GM18861 (cell line): ENCODE results near the gene CHI3L1.

Experiments used
- ATAC-seq: cut with Tn5 transposase; IDR thresholded peaks from one replicate; pipeline ENCODE4 v1.9.1; 2021; ENCODE audit not compliant: unreplicated experiment

Gene CHI3L1

DNA sequence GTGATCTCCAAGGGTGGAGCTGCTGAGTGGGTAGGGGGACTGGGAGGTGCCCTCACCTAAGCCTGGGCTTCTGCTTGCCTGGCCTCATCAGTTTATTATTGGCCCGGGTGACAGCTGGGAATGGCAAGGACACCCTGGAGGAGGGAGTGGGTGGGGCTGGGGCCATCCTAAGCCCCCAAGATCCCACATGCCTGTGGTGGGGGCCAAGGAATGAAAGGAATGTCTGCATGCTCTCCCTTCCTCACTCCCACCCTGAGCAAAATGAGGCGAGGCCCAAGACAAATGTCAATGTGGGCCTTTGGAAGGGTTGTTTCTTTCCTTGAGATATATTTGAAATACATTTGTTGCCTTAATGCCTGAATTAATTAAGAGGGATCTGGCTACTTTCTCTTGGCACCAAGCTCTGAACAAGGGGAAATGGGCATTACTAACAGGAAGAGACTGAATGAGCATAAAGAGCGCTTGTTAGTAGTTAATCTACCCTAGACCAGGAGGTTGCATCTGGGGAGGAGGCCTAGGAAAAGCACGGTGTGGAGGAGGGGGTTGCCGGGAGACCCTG, 19.7 kb upstream of the CHI3L1 start:
- no peak for ATAC-seq

DNA sequence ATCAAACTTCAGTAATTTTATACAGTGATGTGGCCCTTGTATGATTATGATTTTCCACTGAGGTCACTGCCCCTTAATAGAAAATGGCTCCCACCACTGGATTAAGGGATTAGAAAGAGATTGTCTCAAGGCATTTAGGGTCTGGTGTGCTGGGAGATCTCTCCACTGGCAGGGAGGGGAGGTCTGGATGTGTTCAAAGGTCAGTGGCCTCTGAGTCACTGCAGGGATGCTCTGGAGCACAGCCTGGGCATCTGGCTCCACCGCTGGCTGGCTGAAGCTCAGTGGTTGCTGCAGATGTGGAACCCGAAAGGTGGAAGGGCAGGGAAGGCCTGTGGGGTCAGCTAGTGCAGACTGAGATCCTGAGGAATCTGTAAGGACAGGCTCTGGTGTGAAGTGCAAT, 18.3 kb upstream of the CHI3L1 start:
- no peak for ATAC-seq

DNA sequence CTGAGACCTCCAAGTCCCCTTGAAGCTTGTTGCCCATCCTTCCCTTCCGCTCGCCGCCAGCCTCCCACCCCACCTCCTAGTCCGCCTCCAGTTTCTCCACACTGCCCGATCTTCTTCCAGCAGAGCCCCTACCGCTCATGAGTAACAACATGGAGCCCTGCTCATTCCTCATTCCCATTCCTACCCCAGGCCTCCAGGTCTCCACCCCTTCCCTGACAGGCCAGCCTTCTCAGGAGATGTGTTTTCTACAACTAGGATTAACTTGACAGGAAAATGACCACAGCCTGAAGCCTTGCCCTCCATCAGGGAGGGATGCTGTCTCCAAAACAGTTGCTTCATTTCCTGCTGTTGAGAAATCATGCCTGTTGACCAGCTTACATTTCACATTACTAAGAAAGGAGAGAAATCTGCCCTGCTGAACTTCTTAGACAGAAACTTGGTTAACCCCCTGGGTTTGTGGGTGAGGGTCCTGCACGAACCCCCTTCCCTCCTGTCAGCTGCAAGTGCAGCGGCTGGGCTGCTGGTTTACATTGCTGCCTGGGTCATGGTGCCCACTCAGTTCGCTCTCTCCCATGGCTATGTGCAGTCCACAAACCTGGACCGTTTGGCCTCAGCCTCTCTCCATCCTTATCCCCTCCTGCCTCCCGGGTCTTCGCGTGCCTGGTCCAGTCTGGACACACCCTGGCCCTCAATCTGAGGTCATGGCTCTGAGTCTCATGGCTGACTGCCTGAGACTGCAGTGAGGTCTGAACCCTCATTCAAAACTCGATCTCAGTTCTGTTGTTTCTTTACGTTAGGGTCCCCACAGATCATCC, 16.1 kb upstream of the CHI3L1 start:
- no peak for ATAC-seq

DNA sequence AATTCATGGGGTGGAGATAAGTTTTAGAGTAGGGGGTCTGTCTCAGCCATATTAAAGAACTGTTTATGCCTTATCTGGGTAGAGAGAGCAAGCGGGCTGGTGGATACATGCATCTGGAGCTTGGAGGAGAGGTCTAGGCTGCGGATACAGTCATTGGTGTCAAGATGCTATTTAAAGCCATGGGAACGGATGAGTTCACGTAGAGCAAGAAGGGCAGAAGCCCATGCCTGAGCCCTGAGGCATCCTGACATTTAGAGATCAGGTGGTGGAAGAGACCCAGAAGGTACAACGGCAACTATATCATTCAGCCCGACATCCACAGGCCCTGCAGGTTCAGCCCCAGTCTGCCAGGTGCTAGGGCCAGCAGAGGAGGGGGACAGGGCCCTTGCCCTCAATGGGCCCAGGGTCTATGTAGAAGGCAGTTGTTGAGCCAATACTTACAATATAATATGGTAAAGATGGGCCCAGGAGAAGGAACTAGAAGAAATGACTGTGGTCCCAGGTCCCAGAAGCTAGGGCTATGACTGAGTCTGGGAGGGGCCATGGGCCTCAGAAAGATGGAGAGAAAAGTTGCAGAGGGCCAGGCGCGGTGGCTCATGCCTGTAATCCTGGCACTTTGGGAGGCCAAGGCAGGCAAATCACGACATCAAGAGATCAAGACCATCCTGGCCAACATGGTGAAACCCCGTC, 15.2 kb upstream of the CHI3L1 start:
- ATAC-seq, result no peak

DNA sequence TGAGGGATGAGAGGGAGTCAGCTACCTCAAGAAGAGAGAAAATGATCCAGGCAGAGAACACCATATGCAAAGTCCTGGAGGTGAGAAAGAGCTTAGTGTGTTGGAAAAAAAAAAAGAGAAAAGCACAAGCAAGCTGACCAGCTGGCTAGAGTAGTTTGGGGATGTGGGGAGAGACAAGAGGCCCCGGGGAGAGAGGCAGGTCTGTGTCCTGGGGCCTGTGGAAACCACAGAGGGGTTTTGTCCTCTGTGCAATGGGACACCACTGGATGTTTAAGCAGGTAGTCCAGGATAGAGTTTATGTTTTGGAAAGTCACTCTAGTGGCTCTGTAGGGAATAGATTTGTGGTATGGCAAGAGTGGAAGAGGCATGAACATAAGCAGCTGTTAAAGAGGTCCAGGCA, 14.4 kb upstream of the CHI3L1 start:
- no peak for ATAC-seq

DNA sequence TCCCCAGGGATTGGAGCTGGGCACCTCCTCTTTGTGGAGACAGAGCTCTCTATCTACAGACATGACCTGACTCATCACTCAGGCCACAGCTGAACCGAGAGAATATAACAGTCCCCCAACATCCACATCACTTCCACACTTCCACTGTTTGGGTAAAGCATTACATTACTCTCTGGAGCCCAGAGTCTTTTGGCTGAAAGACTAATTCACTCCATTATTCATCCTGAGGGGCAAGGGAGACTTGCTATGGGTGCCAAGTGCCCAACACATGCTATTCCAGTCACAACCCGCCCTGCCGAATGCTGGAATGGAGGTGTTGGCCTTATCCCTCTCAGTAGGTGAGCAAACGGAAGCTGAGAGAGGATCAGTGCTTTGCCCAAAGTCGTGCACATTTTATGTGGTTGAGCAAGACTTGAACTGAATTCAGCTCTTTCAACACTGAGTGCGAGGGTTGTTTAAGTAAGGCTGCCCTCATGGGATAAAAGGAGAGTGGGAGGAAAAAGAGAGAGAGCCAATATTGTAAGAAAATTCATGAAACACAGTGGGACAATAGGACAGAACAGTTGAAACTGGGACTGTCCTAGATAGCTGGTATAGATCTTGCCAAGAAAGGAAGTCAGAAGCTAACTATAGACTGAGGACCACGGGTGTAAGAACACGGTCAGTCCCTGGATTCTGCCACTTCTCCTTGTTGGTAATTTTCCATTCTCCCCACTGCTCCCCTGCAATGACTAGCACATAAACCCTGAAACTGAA, 13.5 kb upstream of the CHI3L1 start:
- ATAC-seq, result no peak

DNA sequence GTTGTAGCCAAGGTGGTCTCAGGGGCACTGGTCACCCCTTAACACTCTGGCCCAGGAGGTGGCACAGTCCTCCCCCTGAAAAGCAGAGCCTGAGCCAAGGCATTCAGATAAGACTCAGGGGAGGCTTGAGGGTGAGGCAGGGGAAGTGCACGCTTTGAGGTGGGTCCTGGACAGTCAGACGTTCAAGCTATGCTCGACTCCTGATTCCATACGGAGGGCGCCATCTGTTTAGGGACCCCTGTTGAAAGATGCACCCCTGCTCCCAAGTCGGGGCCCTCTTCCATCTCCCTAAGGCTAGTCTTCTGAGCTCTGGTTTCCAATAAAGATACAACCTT, 12.9 kb upstream of the CHI3L1 start:
- ATAC-seq, result no peak

DNA sequence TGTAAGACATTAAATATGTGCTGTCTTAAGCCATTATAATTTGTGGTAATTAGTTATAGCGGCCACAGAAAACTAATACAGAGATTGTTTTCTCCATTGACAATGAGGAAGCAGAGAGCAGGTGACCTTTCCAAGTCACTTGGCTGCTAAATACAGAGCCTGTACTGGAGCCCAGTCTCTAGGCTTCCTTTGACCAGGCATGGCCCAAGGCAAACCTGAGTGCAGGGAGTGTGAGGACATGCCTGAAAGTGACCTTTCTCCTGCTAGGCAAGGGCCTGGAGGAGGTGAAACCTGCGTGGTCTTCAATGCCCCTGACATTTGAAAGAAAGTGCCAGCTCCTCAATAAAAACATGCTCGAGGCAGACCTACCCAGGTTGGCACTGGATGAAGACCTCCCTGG, 12.5 kb upstream of the CHI3L1 start:
- ATAC-seq, result no peak

DNA sequence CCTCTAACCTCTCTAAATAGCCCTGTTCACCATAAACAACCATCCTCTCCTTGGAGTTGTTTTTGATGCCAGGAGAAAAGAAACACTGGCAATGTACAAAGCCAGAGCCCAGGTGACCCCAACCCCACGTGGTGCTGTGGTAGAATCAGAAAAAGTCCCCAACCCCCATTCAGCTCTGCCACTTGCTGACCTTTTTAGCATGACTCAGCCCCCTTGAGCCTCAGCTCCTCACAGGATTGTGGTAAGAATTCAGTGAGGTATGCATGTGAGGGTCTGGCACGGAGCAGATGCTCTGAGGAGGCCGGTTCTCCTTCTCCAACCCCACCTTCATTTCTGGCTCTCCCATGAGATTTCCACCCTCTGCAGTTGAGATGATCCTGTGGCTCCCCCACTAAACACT, 11.1 kb upstream of the CHI3L1 start:
- ATAC-seq, result no peak

DNA sequence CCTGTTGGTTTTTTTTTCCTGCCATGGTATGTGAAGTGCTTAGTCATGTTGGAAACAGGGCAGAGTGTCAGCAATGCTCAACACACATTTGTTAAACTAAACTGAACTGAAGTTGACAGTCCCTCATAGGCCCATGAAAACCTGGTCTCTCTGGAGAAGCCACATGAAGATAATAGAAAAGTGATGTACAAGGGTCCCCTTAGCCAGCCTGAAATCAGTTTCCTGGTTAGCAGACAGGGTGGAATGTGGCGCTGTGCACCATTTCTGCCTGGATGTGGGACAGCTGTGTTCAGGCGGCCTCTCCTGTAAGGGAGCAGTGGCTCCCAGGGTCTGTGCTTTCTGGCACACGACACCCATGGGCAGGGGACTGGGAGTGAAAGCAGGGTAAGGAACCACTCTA, 9.9 kb upstream of the CHI3L1 start:
- no peak for ATAC-seq

DNA sequence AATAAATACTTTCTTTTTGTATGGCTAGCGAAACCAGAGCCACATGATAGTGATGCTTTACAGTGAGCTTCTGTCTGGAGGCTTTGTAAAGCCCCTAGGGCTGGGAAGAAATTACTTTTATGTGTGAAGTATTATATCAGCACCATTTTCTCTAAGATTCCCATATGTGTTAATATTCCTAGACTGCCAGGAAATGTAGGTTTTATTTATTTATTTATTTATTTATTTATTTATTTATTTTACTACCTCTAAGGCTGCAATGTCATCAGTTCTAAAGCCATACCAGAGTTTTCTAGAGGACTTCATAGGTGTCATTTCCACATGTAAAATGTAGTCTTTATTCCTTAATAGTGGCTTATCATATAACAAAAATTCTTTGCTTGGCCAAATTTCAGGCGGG, 4.4 kb upstream of the CHI3L1 start:
- no peak for ATAC-seq

DNA sequence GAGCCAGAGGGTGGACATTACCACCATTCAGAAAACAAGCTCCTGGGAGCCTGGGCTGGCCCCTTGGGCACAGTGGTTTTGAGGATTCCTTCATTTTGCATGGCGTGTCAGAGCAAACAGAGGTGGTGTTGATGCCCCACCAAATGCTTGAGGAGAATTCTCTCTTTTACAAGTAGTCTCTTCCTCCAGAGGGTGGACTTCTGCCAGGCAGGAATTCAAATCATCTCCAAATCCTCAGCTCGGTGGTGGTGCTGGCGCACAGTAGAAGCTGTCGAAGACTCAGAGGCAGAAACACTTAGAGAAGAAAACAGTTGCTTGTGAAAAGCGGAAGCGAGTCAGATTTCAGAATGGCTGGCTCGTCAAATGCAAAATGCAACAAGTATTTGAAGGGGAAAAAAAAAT, 3.4 kb upstream of the CHI3L1 start:
- no peak for ATAC-seq

DNA sequence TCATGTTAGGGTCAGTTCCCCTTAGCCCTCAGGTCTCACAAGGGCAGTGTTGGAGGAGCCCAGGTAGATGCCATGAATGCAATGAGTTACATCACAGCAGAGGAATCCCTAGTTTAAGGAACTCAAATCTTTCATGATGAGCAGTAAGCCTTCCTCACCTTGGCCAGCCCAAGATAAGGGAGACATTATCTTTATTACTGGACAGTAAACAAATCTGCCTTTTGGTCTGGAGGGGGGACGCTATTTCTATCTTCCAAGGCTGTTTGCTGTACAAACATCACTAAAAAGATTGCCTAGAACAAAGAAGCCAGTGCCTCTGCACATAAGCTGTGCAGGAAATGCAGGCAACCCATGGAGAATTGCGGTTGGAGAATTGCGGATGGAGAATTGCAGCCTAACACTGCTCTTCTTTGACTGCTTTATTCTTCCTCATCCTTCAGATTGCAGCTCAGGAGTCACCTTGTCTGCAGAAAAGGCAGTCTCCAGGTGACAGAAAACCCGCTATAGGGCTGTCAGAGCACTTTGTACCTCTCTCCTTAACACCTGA, 2.3 kb upstream of the CHI3L1 start:
- ATAC-seq, result no peak

DNA sequence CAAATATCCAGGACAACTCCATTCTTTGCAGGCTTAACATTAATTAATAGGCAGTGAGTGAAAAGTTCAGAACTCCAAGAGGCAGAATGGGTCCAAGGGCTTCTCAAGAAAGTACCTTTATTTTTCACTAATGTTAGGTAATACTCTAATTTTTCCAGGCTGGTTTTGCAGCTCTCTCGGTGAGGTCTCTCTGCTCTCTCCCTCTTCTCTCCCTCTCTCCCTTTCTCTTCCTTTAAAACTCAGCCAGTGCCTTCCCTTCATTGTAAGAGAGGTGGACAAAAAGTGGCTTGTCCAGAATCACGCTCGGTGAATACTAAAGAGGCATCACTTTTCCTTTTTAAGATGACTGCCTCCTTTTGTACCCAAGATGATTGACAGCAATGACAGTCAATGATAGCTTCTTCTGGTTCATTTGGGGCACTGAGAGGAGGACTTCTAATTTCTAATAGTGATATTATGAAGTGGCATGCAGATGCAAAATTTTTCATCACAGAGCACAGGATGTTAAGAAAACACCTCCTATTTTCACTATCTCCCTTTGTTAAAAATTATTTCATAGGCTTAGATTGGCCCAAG, 1.3 kb upstream of the CHI3L1 start:
- ATAC-seq, result no peak

DNA sequence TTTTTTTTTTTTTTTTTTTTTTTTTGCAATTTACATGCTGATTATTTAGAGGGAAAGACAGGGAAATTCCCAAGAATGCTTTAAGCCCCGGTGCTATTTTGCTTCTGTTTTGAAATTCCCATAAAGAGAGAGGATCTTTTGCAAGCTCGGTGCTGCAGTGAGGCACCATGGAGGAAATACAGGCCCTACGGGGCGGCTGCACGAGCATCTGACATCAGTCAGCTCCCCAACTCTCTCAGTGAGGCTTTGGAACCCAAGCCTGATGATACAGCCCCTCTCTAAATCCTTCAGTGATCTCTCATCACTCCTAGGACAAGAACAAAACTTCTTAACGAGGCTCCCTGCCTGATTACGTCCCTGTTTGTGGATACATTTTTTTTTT, 791 bp upstream of the CHI3L1 start:
- no peak for ATAC-seq

DNA sequence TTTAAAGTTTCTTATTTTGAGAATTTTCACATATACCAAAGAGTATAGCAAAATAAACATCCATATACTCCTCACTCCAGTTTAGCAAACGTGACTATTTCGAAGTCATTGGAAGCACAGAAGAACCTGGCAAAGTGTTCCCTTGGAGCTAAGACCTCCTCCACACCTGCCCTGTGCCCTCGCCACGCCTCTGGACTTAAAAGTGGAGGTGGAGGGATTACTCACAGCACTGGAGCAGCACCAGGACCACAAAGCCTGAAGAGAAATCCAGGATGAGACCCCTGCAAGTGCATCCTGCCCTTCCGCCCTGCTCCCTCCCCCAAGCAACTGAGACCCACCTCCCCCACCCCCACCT, 436 bp downstream of the CHI3L1 start:
- ATAC-seq, result no peak

DNA sequence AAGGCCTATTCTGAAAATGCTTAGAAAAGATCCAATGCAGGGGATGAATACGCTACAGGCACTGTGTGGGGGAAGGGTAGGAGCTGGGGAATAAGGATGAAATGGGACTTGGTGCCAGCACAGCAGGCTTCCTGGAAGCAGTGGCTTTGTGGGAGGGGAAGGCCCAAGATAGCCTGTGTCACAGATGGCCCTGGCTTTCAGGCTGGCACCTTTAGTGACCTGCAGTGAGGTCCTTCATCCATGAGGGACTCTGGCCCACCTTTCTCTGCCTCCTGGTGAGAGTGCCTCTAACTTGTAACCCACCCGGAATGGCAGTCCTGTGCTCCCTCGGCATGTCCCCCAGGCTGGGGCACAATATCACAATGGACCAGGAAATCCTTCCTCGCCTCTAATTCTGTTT, 919 bp downstream of the CHI3L1 start:
- ATAC-seq, result no peak

DNA sequence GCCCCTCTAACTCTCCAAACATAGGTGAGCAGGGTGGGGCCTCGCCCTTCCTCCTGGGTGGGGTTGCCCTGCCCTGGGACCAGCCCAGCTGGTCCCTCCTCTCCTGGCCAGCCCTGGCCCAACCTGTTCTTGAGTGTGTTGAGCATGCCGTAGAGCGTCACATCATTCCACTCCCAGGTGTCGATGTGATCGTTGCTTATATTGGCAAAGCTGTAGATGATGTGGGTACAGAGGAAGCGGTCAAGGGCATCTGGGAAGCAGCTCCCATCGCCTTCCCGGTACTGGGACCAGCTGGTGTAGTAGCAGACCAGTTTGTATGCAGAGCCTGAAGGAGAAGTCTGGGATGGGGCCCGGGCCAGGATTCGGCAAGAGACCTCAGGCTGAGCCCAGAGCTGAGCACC, 1.4 kb downstream of the CHI3L1 start:
- ATAC-seq, result no peak

DNA sequence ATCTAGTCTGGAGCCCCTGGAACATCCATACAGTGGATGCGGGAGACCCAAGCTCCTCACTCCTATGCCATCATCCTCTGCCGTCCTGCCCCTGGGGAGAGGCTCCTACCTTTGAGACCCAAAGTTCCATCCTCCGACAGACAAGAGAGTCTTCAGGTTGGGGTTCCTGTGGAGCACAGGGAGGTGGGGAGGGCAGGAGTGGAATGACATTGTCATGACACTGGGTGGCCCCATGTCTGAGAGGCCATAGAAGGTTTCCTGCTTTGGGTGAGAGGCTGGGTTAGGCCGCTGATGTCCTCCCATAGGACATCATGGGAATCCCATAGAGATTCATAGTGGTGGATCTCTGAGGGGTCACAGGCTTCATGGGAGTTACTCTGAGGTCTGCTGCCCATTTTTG, 2.0 kb downstream of the CHI3L1 start:
- no peak for ATAC-seq

DNA sequence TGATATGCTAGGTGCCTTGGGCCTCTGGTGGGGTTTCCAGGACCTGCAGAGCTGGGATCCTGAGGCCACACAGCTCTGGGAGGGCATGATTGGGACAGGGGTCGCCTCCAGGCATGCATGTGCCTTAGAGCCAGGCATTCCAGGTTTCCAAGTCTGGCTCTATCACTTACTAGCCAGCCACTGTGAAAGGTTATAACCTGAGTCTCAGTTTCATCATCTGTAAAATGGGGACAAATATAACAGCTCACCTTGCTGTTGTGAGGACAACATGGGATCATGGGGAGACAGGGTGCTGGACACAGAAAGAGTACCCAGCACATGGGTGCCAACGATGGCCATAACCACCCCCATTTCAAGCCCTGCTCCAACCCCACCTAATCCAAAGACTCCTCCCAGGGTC, 2.7 kb downstream of the CHI3L1 start:
- ATAC-seq, result no peak

DNA sequence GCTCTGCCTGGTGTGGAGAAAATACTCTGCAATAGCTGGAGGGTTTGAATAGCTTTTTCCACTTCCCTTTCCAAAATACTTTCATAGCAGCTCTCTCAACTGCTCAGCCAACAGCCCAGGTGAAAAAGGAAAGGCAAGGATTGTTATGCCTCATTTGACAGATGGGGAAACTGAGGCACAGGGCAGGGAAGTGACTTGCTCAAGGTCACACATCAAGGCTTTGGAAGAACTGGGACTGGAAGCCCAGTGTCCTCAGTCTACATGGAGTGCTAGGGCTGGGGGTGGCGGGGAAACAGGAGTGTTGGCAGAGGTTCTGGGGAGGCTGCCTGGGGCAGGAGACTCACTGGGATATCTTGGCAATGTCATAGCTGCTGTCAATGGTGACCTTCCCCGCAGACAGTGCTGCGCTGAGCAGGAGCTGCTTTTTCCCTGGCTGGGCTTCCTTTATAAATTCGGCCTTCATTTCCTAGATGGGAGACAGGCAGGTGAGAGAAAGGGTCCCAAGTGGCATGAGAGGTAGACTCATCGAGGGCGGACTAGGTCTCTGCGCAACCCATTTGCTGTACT, 4.0 kb downstream of the CHI3L1 start:
- no peak for ATAC-seq
